ENCODE data around the gene ADARB1. TPM values are rescaled to one million over a fixed set of nuclear protein-coding genes. Genes with fewer than 3 reads are reported as not detected.

The ADARB1 gene
- total and polyA plus RNA-seq, 2 experiments from 2014 or later, result 4.8 to 14.8 TPM

GRCh38 chr21:45209046-45209445 is 134.7 kb downstream of the ADARB1 start:
- no peak overlapping the region for H3K4me2 ChIP-seq
- H3K4me3 Mint-ChIP-seq, result no peak overlapping the region
- no peaks in the 10 kb centered on the region for H3K4me1 Mint-ChIP-seq
- TF ChIP-seq JUNB (IDR thresholded peaks at IDR 0.05; ENCODE audit: unreplicated experiment) (no peak), EZH2 (IDR thresholded peaks at IDR 0.05; ENCODE audit: low read depth, unreplicated experiment) (no peak), CREB1 (CRISPR knock-in tag; IDR thresholded peaks at IDR 0.05; ENCODE audit: low read depth) (no peak), NANOG (IDR thresholded peaks at IDR 0.05; ENCODE audit: borderline replicate concordance) (no peak), POLR2AphosphoS5 (IDR thresholded peaks at IDR 0.05; ENCODE audit: low read depth) (no peak), ZNF331 (CRISPR knock-in tag; IDR thresholded peaks at IDR 0.05; ENCODE audit: low read depth) (no peak), STAT1 (IDR thresholded peaks at IDR 0.05; ENCODE audit: unreplicated experiment) (no peak), ZNF462 (CRISPR knock-in tag; IDR thresholded peaks at IDR 0.05) (no peak), CTCF (conservative IDR thresholded peaks at IDR 0.05; ENCODE audit: low read depth in 2 of 2) (no peak), ZNF114 (CRISPR knock-in tag; IDR thresholded peaks at IDR 0.05) (no peak), ETS1 (IDR thresholded peaks at IDR 0.05) (no peak), EZH2phosphoT487 (IDR thresholded peaks at IDR 0.05; ENCODE audit: unreplicated experiment) (no peak), REST (IDR thresholded peaks at IDR 0.05; ENCODE audit: unreplicated experiment) (no peak)
- peaks cover 4% of the 10 kb centered on the region for H3K27me3 Mint-ChIP-seq (ENCODE audit: insufficient read depth, low read depth, poor library complexity)
- H3K27me3 ChIP-seq (ENCODE audit: insufficient read depth), result no peaks in the 10 kb centered on the region
- H4K20me1 ChIP-seq (replicated peaks; ENCODE audit: insufficient read depth), result no peaks in the 10 kb centered on the region
- no peak overlapping the region for H3K4me3 ChIP-seq
- no peaks in the 10 kb centered on the region for H3F3A ChIP-seq (replicated peaks; ENCODE audit: low read depth)
- no peaks in the 10 kb centered on the region for H3K9me2 ChIP-seq (ENCODE audit: insufficient read depth)
- ATAC-seq (no peak), DNase-seq (ENCODE audit: low spot score) (no peak)
- H3K27ac Mint-ChIP-seq, result no peak overlapping the region
- no peaks in the 10 kb centered on the region for H3K36me3 ChIP-seq (ENCODE audit: insufficient read depth)
- no peak overlapping the region for H2AFZ ChIP-seq
- H3K9me3 Mint-ChIP-seq, result no peaks in the 10 kb centered on the region
- no peak overlapping the region for H3K27ac ChIP-seq (ENCODE audit: low read depth)
- H3K4me1 ChIP-seq (ENCODE audit: insufficient read depth), result no peaks in the 10 kb centered on the region
- H3K36me3 Mint-ChIP-seq (ENCODE audit: low read depth), result no peaks in the 10 kb centered on the region
- H3K79me2 ChIP-seq (replicated peaks; ENCODE audit: insufficient read depth), result no peaks in the 10 kb centered on the region
